HCT116 (cell line): ENCODE results near the gene FBXO22. TPM values are rescaled to one million over a fixed set of nuclear protein-coding genes. Genes with fewer than 3 reads are reported as not detected.

Experiments
- ATAC-seq: fragments of 200-7000 bp; cut with Tn5 transposase; 2 replicates; pipeline ENCODE4 v1.9.1; 2020; ENCODE audit warnings: mild to moderate bottlenecking, moderate library complexity
- BruUV-seq: library from RNA; stranded (reverse); fragments of 400-500 nt; replicated peaks from 2 replicates; lab custom pipeline; 2021; lab: Mats Ljungman, UMichigan
- CTCF ChIA-PET: fragments of 300-600 bp; sonication (Branson Sonifier 250); formaldehyde crosslinking; loops from one replicate; lab custom pipeline; 2021; ENCODE audit warnings: antibody characterized with exemption; lab: Charles Lee
- POLR2A ChIA-PET: fragments of 300-600, 350-600 bp; sonication (Branson Sonifier 250); formaldehyde crosslinking; loops from one replicate; lab custom pipeline; 2021; ENCODE audit warnings: antibody characterized with exemption; lab: Charles Lee
- RAD21 ChIA-PET, 2 experiments: fragments of 300-600 bp; sonication (Branson Sonifier 250); formaldehyde crosslinking; loops; one replicate each; lab custom pipeline; 2023; ENCODE audit warnings: low total read pairs in 2 of 2; ENCODE audit not compliant: uncharacterized antibody in 2 of 2, unreplicated experiment in 2 of 2, low non-redundant PET in 1 of 2; lab: Charles Lee
- DNase-seq: peaks from one replicate; pipeline ENCODE4 v3.0.0-alpha.2; 2010; ENCODE audit warnings: low read depth, low spot score
- H2AFZ ChIP-seq: fragments of 200-600 bp; shearing (Covaris generic), sonication (generic); 2 replicates; pipeline ENCODE4 v1.6.1; 2017; ENCODE audit warnings: low read depth, mixed run types, mixed read lengths, antibody characterized with exemption, low read length; ENCODE audit not compliant: poor library complexity, severe bottlenecking
- H3K27ac ChIP-seq: 2 replicates; pipeline ENCODE4 v1.5.1; 2012; ENCODE audit warnings: low read depth, low read length
- H3K27me3 ChIP-seq: fragments of 200-600 bp; sonication (generic); 2 replicates; pipeline ENCODE4 v1.6.1; 2016; ENCODE audit warnings: mixed run types, low read length, mixed read lengths; ENCODE audit not compliant: insufficient read depth
- H3K36me3 ChIP-seq, 2 experiments: fragments of 200-500 bp in 1 of 2; fragments of 200-600 bp in 1 of 2; sonication (Bioruptor generic) in 1 of 2; sonication (generic) in 1 of 2; 2 replicates each; pipeline versions ENCODE4 v1.5.1 to v1.6.1; 2014 to 2016; ENCODE audit warnings: low read length in 2 of 2, inconsistent platforms in 1 of 2, mixed read lengths in 1 of 2, mixed run types in 1 of 2; ENCODE audit not compliant: insufficient read depth in 2 of 2, control insufficient read depth in 1 of 2
- H3K4me1 ChIP-seq, 2 experiments: fragments of 200-600 bp in 1 of 2; sonication (generic) in 1 of 2; 2 replicates each; pipeline versions ENCODE4 v1.5.1 to v1.6.1; 2012 to 2017; ENCODE audit warnings: low read length in 2 of 2, inconsistent platforms in 1 of 2, mild to moderate bottlenecking in 1 of 2, mixed read lengths in 1 of 2, mixed run types in 1 of 2, moderate library complexity in 1 of 2; ENCODE audit not compliant: insufficient read depth in 2 of 2, control insufficient read depth in 1 of 2
- H3K4me2 ChIP-seq: fragments of 200-600 bp; sonication (generic); 2 replicates; pipeline ENCODE4 v1.6.1; 2017; ENCODE audit warnings: mixed run types, low read length, mixed read lengths
- H3K4me3 ChIP-seq, 2 experiments: fragments of 200-600 bp in 1 of 2; sonication (generic) in 1 of 2; replicated peaks in 1 of 2; 2 replicates each; pipeline ENCODE4 v1.5.1; 2011 to 2016; ENCODE audit warnings: low read length in 2 of 2, control low read depth in 1 of 2, low read depth in 1 of 2, mild to moderate bottlenecking in 1 of 2, mixed read lengths in 1 of 2, mixed run types in 1 of 2
- H3K79me2 ChIP-seq: fragments of 200-600 bp; sonication (generic); 2 replicates; pipeline ENCODE4 v1.6.1; 2017; ENCODE audit warnings: mild to moderate bottlenecking, mixed run types, low read length, moderate library complexity, mixed read lengths; ENCODE audit not compliant: insufficient read depth
- H3K9ac ChIP-seq: fragments of 200-600 bp; sonication (generic); 2 replicates; pipeline ENCODE4 v1.6.1; 2016; ENCODE audit warnings: low read length, mixed read lengths
- H3K9me2 ChIP-seq: fragments of 200-600 bp; sonication (generic), shearing (Covaris generic); 2 replicates; pipeline ENCODE4 v1.6.1; 2017; ENCODE audit warnings: mixed run types, mild to moderate bottlenecking, moderate library complexity; ENCODE audit not compliant: insufficient read depth
- H3K9me3 ChIP-seq, 2 experiments: fragments of 200-500 bp in 1 of 2; fragments of 200-600 bp in 1 of 2; sonication (Bioruptor generic) in 1 of 2; sonication (generic) in 1 of 2; 2 replicates each; pipeline ENCODE4 v1.6.1; 2014 to 2017; ENCODE audit warnings: low read length in 2 of 2, mixed read lengths in 2 of 2, inconsistent platforms in 1 of 2, low read depth in 1 of 2, mild to moderate bottlenecking in 1 of 2, mixed run types in 1 of 2, moderate library complexity in 1 of 2; ENCODE audit not compliant: control insufficient read depth in 1 of 2, insufficient read depth in 1 of 2
- H4K20me1 ChIP-seq: fragments of 200-600 bp; sonication (generic), shearing (Covaris generic); 2 replicates; pipeline ENCODE4 v1.6.1; 2017; ENCODE audit warnings: mixed run types, mild to moderate bottlenecking, moderate library complexity; ENCODE audit not compliant: insufficient read depth
- CBX3 ChIP-seq: IDR thresholded peaks from 2 replicates; pipeline ENCODE4 v1.6.1; 2012; ENCODE audit warnings: low read depth
- CEBPB ChIP-seq: IDR thresholded peaks from 2 replicates; pipeline ENCODE4 v1.6.1; 2012; ENCODE audit warnings: low read depth
- EGR1 ChIP-seq: IDR thresholded peaks from 2 replicates; pipeline ENCODE4 v1.6.1; 2012; ENCODE audit warnings: low read depth
- ELF1 ChIP-seq: IDR thresholded peaks from 2 replicates; pipeline ENCODE4 v1.6.1; 2012; ENCODE audit warnings: low read depth, borderline replicate concordance
- EZH2 ChIP-seq: fragments of 200-600 bp; sonication (generic); IDR thresholded peaks from 2 replicates; pipeline ENCODE4 v1.6.1; 2017; ENCODE audit warnings: antibody characterized with exemption, mixed run types
- FOSL1 ChIP-seq: IDR thresholded peaks from 2 replicates; pipeline ENCODE4 v1.6.1; 2012; ENCODE audit warnings: low read depth
- JUND ChIP-seq: IDR thresholded peaks from 2 replicates; pipeline ENCODE4 v1.6.1; 2012
- POLR2A ChIP-seq: IDR thresholded peaks from 2 replicates; pipeline ENCODE4 v1.7.0; 2011; ENCODE audit warnings: borderline replicate concordance; ENCODE audit not compliant: insufficient read depth, insufficient read length; ENCODE audit errors: extremely low read depth
- POLR2AphosphoS5 ChIP-seq: IDR thresholded peaks from 2 replicates; pipeline ENCODE4 v1.6.1; 2011; ENCODE audit warnings: mild to moderate bottlenecking, low read depth, low read length, moderate library complexity
- RAD21 ChIP-seq: IDR thresholded peaks from 2 replicates; pipeline ENCODE4 v1.6.1; 2012; ENCODE audit warnings: low read depth, mild to moderate bottlenecking
- REST ChIP-seq: IDR thresholded peaks from 2 replicates; pipeline ENCODE4 v1.6.1; 2012; ENCODE audit warnings: low read depth
- SIN3A ChIP-seq: IDR thresholded peaks from 2 replicates; pipeline ENCODE4 v1.6.1; 2012; ENCODE audit warnings: low read depth
- SP1 ChIP-seq: IDR thresholded peaks from 2 replicates; pipeline ENCODE4 v1.6.1; 2012; ENCODE audit warnings: low read depth
- SRF ChIP-seq: IDR thresholded peaks from 2 replicates; pipeline ENCODE4 v1.6.1; 2012; ENCODE audit warnings: low read depth
- YY1 ChIP-seq: IDR thresholded peaks from 2 replicates; pipeline ENCODE4 v1.6.1; 2011; ENCODE audit warnings: low read length, low read depth, moderate library complexity, mild to moderate bottlenecking; ENCODE audit not compliant: insufficient replicate concordance; ENCODE audit errors: extremely low read depth
- ZFX ChIP-seq: fragments of 450-650 bp; IDR thresholded peaks from 2 replicates; pipeline ENCODE4 v1.6.1; 2017
- ZNF274 ChIP-seq: fragments of 200-500 bp; sonication (Bioruptor generic); IDR thresholded peaks from 2 replicates; pipeline ENCODE4 v1.6.1; 2014; ENCODE audit warnings: mild to moderate bottlenecking, low read depth, low read length, inconsistent platforms
- intact Hi-C: fragments of 100-400 bp; cut with micrococcal nuclease; formaldehyde crosslinking; loops from 2 replicates; pipeline ENCODE4 v1.10.0; 2022
- total RNA-seq: library from RNA; stranded (reverse); gene quantifications from one replicate; pipeline ENCODE4 v1.2.1, GENCODE V29; 2021; ENCODE audit not compliant: unreplicated experiment
- TF ChIP-seq, protein P1 (sequence below): IDR thresholded peaks from 2 replicates; pipeline ENCODE4 v1.6.1; 2012
- TF ChIP-seq, protein P2 (sequence below): IDR thresholded peaks from 2 replicates; pipeline ENCODE4 v1.6.1; 2012
- TF ChIP-seq, protein P3 (sequence below), 3 experiments: fragments of 200-600 bp in 1 of 3; sonication (generic) in 1 of 3; IDR thresholded peaks in 2 of 3; conservative IDR thresholded peaks in 1 of 3; 2 replicates each; pipeline ENCODE4 v1.5.1; 2012 to 2017; ENCODE audit warnings: low read depth in 2 of 3, low read length in 2 of 3, antibody characterized with exemption in 1 of 3, borderline replicate concordance in 1 of 3, control low read depth in 1 of 3, mild to moderate bottlenecking in 1 of 3, mixed read lengths in 1 of 3, mixed run types in 1 of 3, moderate library complexity in 1 of 3; ENCODE audit not compliant: insufficient read depth in 1 of 3

FBXO22 gene
- total RNA-seq, 1 experiment from 2014 or later: 60.3 TPM

- Histone ChIP-seq H3K27me3 (no peaks in the 10 kb centered on the region), H3K9ac (no peak overlapping the region), H3K27ac (no peak overlapping the region), H3K79me2 (no peaks in the 10 kb centered on the region), H3K9me2 (no peaks in the 10 kb centered on the region), H3K4me1 (no peaks in the 10 kb centered on the region), H2AFZ (no peak overlapping the region), H3K4me2 (no peak overlapping the region), H3K36me3 (no peaks in the 10 kb centered on the region), H3K4me3 (no peak overlapping the region), H3K9me3 (no peaks in the 10 kb centered on the region), H4K20me1 (no peaks in the 10 kb centered on the region)
- TF ChIP-seq SRF: no peak
- no peak for TF ChIP-seq EGR1
- no peak for TF ChIP-seq RAD21
- TF ChIP-seq EZH2: no peak
- TF ChIP-seq REST: no peak
- TF ChIP-seq FOSL1: no peak
- TF ChIP-seq SP1: no peak
- TF ChIP-seq, protein P1, sequence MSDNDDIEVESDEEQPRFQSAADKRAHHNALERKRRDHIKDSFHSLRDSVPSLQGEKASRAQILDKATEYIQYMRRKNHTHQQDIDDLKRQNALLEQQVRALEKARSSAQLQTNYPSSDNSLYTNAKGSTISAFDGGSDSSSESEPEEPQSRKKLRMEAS: no peak
- TF ChIP-seq SIN3A: no peak
- TF ChIP-seq POLR2A: no peak
- TF ChIP-seq YY1: no peak
- TF ChIP-seq CEBPB: no peak
- TF ChIP-seq, protein P2, sequence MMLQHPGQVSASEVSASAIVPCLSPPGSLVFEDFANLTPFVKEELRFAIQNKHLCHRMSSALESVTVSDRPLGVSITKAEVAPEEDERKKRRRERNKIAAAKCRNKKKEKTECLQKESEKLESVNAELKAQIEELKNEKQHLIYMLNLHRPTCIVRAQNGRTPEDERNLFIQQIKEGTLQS: no peak
- no peak for TF ChIP-seq ZFX
- TF ChIP-seq POLR2AphosphoS5: no peak
- no peak for TF ChIP-seq CBX3
- TF ChIP-seq, protein P3, sequence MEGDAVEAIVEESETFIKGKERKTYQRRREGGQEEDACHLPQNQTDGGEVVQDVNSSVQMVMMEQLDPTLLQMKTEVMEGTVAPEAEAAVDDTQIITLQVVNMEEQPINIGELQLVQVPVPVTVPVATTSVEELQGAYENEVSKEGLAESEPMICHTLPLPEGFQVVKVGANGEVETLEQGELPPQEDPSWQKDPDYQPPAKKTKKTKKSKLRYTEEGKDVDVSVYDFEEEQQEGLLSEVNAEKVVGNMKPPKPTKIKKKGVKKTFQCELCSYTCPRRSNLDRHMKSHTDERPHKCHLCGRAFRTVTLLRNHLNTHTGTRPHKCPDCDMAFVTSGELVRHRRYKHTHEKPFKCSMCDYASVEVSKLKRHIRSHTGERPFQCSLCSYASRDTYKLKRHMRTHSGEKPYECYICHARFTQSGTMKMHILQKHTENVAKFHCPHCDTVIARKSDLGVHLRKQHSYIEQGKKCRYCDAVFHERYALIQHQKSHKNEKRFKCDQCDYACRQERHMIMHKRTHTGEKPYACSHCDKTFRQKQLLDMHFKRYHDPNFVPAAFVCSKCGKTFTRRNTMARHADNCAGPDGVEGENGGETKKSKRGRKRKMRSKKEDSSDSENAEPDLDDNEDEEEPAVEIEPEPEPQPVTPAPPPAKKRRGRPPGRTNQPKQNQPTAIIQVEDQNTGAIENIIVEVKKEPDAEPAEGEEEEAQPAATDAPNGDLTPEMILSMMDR (IDR thresholded peaks at IDR 0.05 in 2 of 3, conservative IDR thresholded peaks at IDR 0.05 in 1 of 3; ENCODE audit: borderline replicate concordance in 1 of 3, insufficient read depth in 1 of 3, low read depth in 2 of 3, low read length in 2 of 3): no peak
- TF ChIP-seq JUND: no peak
- TF ChIP-seq ZNF274: no peak
- TF ChIP-seq ELF1: no peak
- RAD21 ChIA-PET: no interaction called here
- ATAC-seq (no peak), DNase-seq (no peak)
- POLR2A ChIA-PET: no interaction called here
- intact Hi-C loops: no loop called here
- BruUV-seq: no TSS peak
- CTCF ChIA-PET: no interaction called here
Observed at GRCh38 chr15:75961331-75961730, 57.7 kb downstream of the FBXO22 start.
